Stimulated activated CD4-positive, alpha-beta T cell treated with anti-CD3 and anti-CD28 coated beads, Interleukin-1b, Interleukin-23, amount 100 ng/mL, for 48 hours (primary cell): ENCODE results near the gene POGLUT2.
"Not testable (repeated sequence)": the region's sequence is repeated elsewhere in the genome, so short reads cannot be mapped to it uniquely, and the experiment has no call there.

Experiments used
- DNase-seq: peaks from one replicate; pipeline ENCODE4 v3.0.0-alpha.2; 2020

The POGLUT2 gene

DNA sequence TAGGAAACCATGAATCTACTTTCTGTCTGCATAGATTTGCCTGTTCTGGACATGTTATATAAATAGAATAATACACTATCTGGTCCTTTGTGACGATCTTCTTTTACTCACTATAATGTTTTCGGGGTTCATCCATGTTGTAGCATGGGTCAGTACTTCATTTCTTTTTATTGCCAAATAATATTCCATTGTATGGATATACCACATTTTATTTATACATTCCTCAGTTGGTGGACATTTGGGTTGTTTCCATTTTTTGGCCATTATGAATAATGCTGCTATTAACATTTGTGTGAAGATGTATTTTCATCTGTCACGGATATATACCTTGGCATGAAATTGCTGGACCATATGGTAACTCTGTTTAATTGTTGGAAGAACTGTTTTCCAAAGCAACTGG lies 6.9 kb upstream of the POGLUT2 start:
- no peak for DNase-seq

GRCh38 chr13:102800145-102801041 lies 1.6 kb upstream of the POGLUT2 start:
- DNase-seq = peak; percentile 81

- peak; percentile 3 for DNase-seq
Observed at GRCh38 chr13:102799426-102800144, 809 bp upstream of the POGLUT2 start.

DNA sequence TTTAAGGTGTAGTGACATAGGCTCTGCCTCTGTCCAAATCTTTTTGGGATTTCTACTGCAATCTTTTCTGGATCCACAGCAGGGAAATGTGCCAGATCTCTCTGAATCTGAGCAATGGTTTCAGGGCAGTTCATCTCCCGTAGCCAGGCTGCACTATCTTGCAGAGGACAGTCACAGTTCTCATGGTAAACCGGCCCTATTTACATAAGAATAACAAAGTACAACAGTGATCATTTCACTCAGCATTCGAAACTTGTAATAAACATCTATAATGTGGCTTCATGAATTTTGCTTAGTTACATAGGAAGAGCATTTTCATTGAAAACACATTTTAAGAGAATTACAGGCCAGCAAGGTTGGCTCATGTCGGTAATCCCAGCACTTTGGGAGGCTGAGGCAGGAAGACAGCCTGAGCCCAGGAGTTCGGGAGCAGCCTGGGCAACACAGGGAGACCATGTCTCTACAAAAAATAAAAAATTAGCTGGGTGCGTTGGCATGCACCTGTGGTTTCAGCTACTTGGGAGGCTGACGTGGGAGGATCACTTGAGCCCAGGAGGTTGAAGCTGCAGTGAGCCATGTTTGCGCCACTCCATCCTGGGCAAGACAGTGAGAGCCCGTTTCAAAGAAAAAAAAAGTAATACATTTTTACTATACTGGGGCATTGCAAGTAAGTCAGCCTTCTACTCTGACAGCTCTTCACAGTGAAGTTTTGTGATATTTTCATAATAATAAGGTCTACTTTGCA lies 5.0 kb downstream of the POGLUT2 start:
- no peak for DNase-seq

- no peak for DNase-seq
Observed at GRCh38 chr13:102792396-102792795, 6.4 kb downstream of the POGLUT2 start.

DNA sequence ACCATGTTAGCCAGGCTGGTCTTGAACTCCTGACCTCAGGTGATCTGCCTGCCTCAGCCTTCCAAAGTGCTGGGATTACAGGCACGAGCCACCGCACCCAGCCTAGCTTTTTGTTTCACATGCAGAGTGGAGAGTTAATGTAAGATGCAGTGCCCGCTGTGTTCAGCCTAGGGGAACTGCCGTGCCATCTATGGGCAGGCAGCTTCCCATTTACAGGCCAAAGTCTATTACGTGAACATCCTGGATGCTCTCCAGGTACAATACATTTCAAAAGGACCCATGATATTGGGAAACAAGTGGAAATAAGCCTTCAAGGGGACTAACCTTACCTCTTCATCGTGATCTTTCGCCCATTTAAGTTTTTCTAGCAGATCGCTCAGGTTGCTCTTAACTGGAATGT lies 10.1 kb downstream of the POGLUT2 start:
- no peak for DNase-seq

GRCh38 chr13:102784483-102784882 lies 14.3 kb downstream of the POGLUT2 start:
- no peak for DNase-seq

DNA sequence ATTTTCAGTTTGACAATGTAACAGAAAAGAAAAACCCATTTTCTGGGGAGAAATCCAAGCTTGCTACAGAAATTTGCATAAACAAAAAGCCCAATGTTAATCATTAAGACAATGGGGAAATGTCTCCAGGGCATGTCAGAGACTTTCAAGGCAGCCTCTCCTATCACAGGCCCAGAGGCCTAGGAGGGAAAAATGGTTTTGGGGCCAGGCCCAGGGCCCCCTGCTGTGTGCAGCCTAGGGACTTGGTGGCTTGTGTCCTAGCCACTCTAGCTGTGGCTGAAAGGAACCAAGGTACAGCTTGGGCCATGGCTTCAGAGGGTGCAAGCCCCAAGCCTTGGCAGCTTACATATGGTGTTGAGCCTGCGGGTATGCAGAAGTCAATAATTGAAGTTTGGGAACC lies 17.2 kb downstream of the POGLUT2 start:
- no peak for DNase-seq

- not testable (repeated sequence) for DNase-seq
Observed at GRCh38 chr13:102780656-102781055, 18.1 kb downstream of the POGLUT2 start.

DNA sequence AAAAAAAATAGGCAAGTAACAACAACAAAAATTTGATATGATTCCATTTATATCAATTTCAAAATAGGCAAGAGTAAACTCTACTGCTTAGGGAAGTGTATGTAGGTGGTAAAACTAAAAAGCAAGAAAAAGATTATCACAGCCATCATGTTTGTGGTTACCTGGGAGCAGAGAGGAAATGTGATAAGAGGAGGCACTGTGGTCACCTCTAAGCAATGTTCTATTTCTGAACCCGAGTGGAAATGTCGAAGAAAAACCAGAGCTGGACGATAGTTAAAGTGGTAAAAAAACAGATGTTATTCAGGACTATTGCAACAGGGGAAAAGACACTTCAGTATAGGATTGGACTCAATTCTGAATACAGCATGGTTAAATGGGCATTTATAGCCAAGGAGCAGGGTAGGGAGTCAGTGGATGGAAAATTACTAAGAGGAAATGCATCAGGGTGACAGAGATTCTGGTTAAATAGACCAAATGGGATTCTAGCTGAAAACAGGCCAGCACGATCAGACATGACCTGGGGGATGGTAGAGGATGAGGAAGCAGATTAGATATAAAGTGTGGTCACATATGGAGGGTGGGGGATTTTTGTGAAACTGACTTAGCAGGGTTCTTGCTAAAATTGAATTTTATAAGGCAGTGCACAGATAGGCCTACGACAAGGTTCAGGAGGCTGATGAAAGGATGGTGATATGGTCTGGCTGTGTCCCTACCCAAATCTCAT lies 19.2 kb downstream of the POGLUT2 start:
- peak; percentile 26 for DNase-seq

DNA sequence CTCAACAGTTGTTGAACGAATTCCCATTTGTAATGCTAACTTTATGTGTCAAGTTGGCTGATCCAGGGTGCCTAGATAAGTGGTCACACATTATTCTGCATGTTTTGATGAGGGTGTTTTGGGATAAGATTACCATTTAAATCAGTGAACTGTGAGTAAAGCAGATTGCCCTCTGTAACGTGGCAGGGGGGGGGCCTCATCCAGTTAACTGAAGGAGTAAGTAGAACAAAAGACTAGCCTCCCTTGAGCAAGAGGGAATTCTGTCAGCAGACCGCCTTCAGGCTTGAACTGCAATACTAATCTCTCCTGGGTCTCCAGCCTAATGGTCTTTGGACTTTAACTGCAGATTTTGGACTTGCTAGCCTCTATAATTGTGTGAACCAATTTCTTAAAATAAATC lies 21.0 kb downstream of the POGLUT2 start:
- DNase-seq = no peak

GRCh38 chr13:102776271-102776670 lies 22.5 kb downstream of the POGLUT2 start:
- DNase-seq = no peak

- DNase-seq = no peak
Observed at GRCh38 chr13:102774591-102775520, 23.9 kb downstream of the POGLUT2 start.

- DNase-seq = no peak
Observed at GRCh38 chr13:102774214-102774568, 24.6 kb downstream of the POGLUT2 start.

- DNase-seq = peak; percentile 85
Observed at GRCh38 chr13:102773441-102774213, 25.1 kb downstream of the POGLUT2 start, which contains the start of gene TEX30. Gene TEX30 (minus strand): TSS chr13:102773786. CDS start chr13:102770026, 3,760 bp downstream.

DNA sequence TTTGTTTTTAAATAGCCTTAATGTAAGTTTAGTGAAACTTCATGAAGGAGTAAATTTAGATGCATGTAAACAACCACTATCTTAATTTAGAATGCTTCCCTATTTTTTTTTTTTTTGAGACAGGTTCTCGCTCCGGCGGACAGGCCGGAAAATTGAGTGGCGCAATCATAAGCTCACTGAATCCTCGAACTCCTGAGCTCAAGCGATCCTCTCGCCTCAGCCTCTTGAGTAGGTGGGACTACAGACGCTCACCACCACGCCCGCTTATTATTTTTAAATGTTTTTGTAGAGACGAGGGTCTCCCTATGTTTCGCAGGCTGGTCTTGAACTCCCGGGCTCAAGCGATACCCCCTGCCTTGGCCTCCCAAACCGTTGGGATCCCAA lies 26.7 kb downstream of the POGLUT2 start:
- no peak for DNase-seq

GRCh38 chr13:102771298-102772041 lies 27.3 kb downstream of the POGLUT2 start:
- no peak for DNase-seq

GRCh38 chr13:102770435-102770834 lies 28.3 kb downstream of the POGLUT2 start:
- DNase-seq = no peak

GRCh38 chr13:102769679-102770078 lies 29.1 kb downstream of the POGLUT2 start:
- no peak for DNase-seq

GRCh38 chr13:102768909-102769308 lies 29.9 kb downstream of the POGLUT2 start:
- DNase-seq = no peak
